ENCODE data around the gene JAZF1.

Gene JAZF1

GRCh38 chr7:28191184-28191583 is 10.6 kb upstream of the JAZF1 start:
- DNase-seq (ENCODE audit: low read depth), result no peak

GRCh38 chr7:28190077-28190710 is 9.6 kb upstream of the JAZF1 start:
- DNase-seq (ENCODE audit: low read depth), result no peak

- no peak for DNase-seq (ENCODE audit: low read depth)
Measured at GRCh38 chr7:28187012-28187411, 6.4 kb upstream of the JAZF1 start.

- peak; percentile 40 for DNase-seq (ENCODE audit: low read depth)
Measured at GRCh38 chr7:28183627-28184026, 3.0 kb upstream of the JAZF1 start.

- DNase-seq (ENCODE audit: low read depth), result no peak
Measured at GRCh38 chr7:28182071-28182471, 1.5 kb upstream of the JAZF1 start.

- no peak for DNase-seq (ENCODE audit: low read depth)
Measured at GRCh38 chr7:28181416-28181815, 821 bp upstream of the JAZF1 start.

DNA sequence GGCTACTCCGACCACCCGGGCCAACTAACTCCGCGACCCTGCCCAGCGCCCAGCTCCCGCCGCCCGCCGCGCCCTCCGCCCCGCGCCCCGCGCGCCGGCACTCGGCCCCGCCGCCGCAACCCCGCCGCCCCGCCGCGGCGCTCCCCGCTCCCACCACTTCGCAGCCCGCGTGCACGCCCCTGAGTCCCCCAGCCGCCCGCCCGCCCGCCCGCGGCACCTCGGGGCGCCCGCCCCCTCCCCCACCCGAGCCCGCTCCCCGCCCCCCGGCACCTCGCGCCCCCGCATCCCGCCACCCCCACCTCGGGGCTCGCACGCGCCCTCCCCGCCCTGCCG is 598 bp downstream of the JAZF1 start:
- no peak for DNase-seq (ENCODE audit: low read depth)

DNA sequence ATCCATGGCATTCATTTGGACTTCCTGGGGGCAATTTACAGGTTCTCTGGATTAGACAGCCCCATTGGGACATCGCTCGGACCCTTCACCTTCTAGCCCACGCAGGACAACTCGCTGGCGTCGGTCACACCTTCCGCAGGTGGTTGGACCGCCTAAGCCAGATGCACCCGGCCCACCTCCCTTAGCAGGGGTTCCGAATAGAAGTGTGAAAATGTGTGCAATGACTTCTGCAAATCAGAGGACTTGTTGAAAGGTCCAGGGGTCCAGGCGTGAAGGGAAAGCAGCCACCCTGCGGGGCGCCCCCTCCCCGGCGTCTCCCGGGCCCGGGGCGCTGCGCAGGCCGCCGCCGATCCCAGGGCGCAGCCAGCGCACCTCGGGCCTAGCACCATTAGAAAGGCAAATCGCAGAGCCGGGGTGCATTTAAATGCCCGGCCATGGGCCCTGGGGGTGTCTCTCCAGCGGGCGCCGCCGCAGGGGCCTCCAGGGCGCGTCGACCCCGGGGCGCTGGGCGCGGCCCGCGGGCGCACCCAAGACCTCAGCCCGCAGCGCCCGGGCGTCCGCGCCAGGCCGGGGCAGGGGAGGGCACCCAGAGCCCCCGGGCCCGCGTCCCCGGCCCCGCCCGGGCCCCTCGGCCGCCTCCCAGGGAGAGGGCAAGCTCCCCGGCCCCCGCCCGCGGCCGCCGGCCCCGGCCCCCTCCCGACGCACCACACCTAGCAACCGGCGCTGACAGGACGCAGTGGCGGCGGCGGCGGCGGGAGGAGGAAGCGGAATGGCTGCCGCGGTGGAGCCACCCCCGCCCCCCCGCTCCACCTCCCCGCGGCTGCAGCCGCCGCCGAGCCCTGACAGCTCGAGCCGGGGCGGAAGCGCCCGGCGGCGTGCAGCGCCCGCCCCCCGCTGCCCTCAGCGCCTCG is 1.2 kb downstream of the JAZF1 start:
- DNase-seq (ENCODE audit: low read depth), result peak; percentile 58

DNA sequence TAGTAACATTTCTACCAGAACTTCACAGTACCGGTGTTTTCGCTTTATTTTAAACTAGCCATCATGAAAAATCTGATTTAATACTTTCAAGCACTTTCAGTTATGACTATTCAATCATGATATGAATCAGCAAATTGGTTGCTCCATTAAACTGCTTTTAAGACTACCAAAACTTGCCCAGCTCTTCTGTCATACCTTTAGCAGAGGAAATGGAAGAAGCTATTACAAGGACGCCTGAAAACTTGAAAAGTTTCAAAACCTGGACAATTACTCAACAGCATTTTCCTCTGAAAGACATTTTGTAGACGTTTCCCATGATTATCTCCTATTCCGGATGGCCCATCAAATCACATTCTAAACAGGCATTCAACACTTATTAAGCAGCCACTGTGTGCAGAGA is 2.0 kb downstream of the JAZF1 start:
- DNase-seq (ENCODE audit: low read depth), result no peak

GRCh38 chr7:28177836-28178235 is 2.8 kb downstream of the JAZF1 start:
- no peak for DNase-seq (ENCODE audit: low read depth)

- DNase-seq (ENCODE audit: low read depth), result no peak
Measured at GRCh38 chr7:28176645-28177044, 4.0 kb downstream of the JAZF1 start.

DNA sequence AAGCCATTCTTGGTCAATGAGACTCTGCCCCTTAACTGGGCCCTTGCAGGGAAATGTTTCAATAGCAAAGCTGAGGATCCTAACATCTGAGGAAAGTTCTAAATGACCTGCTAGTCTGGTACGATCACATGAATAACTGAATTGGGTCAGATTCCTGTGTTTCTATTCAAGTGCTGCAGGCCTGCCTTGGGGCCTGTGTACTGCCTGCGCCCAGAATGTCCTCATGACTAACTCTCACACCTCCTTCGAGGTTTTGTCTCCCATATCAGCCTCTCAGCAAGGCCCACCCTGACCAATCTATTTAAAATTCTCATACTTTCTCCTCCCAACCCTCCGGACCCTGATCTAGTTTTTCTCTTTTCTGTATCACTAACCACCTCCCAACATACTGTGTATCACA is 4.4 kb downstream of the JAZF1 start:
- no peak for DNase-seq (ENCODE audit: low read depth)

DNA sequence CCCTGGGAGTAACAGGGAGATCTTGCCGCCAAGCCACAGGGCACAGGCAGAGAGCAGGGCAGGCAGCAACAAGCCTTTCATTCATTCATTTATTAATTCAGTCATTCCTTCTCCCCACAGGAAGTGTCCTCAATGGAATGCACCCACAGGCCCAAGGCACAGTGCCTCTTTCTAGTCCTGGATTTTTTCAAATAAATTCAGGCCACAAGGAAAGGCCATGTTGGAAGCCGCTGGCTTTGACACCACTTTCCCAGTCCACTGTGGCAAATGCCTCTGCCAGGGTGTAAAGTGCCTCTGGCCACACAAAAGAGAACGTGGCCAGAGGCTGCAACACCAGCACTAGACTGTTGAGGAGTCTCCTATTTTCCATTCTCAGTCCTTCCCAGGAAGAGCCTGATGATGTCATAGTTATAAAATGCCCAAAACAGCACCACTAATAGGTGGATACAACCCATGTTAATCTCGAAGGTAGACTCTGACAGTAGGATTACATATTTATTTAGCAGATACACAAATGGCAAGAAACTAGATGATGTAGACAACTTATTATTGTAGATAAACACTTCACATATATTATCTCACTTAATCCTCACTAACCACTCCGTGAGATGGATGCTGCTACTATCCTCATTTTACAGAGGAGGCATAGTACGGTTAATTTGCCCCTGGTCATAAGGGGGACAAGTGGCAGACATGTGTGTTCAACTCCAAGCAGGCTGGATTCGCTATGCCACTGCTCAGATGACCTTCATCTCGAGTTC is 5.5 kb downstream of the JAZF1 start:
- no peak for DNase-seq (ENCODE audit: low read depth)

GRCh38 chr7:28174442-28174841 is 6.2 kb downstream of the JAZF1 start:
- DNase-seq (ENCODE audit: low read depth), result no peak

DNA sequence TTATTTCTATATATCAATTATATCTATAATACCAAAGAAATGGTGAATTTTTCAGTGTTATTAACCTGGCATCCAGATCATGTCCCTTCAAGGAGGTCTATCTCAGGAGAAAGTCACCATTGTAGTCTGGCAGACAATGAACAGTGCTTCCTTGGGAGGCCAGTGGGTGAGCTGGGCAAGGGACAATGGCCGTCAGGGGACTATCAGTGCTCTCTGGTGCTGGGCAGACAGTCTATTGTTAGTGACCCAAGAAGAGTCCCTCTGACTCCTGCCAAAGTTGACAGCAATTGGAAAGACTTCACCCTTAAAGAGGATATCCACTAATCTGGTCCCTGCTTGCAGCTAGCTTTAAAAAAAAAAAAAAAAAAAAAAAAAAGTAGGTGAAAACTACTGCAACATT is 7.1 kb downstream of the JAZF1 start:
- DNase-seq (ENCODE audit: low read depth), result no peak

DNA sequence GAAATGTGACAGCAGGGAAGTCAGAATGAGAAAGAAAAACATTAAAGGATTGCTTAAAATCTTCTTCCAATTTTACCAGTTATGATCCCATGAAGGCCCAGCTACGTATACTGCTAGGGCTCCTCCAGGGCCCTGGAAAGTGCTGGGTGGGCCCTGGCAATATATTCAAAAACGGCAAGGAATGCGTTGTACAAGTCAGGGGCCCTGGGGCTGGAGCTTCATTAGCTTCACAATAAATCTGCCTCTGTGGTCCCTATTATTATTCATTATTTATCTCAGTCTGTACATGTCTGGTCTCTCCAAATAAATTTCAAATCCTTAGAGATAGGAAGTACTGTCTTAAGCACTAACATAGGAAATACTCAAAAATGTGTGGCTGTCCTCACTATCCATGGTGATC is 7.6 kb downstream of the JAZF1 start:
- no peak for DNase-seq (ENCODE audit: low read depth)

- no peak for DNase-seq (ENCODE audit: low read depth)
Measured at GRCh38 chr7:28170701-28171100, 9.9 kb downstream of the JAZF1 start.

- no peak for DNase-seq (ENCODE audit: low read depth)
Measured at GRCh38 chr7:28169230-28169629, 11.4 kb downstream of the JAZF1 start.

DNA sequence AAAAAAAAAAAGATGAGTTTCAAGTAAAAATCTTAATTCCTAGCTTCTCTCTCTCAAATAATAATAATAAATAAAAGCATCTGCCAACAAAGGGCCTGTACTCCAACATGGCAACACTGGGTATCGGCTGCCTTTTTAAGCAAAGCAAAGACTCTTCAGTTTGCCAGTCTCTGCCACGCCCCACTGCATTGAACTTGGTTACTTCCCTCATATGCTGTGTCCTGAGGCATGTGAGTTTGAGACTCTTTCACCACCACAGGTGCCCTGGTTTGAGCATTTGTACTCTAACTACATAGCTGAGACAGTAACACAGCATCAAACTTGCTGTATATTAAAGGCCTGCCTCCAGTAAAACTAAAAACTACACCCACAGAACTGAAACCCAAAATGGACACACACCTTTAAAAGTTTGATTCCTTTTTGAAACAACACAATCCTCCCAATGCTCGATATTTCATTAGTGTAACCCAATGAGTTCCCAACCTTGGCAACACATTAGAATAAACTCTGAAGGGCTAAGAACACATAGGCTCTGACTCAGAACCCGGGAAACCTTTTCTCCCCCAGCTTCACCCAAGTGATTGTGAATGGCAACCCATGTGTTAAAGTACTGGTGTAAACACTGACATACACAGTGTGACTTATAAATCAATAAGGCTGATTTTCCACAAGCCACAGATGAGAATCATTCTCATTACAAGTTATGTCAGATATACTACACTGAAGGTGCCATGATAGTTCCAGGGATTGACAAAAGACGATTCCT is 12.0 kb downstream of the JAZF1 start:
- DNase-seq (ENCODE audit: low read depth), result no peak

DNA sequence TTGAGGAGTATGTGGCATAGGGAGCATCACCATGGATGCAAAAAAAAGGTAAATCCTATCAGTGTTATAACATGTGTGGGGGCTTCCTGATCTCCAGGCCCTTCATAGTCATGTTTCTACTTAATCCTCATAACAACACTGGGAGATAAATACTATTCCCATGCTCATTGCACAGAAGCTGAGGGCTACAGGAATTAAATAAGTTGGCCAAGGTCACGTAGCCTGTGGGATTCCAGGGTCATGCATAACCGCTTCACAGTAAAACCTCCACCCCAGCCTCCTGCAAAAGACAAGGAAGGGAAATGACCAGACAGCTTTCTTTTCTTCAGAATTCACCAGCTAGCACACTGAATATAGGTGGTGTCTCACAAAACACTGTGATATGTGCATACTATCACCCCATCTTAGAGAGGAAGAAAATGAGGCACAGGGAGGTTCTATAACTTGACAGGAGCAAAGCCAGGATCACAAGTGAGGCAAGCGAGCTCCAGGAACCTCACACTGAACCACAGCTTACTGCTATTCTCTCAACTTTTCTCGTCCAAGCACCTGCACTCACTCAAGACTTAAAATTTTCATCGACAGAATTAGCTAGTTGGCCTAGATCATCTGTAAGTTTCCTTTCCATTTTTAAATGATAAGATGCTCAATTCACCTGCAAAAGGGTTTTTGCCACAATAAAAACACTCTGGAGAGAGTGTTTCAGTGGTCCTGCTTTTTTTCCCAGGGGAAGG is 13.4 kb downstream of the JAZF1 start:
- no peak for DNase-seq (ENCODE audit: low read depth)
